Endometrial microvascular endothelial cells (primary cell): ENCODE data around the gene COX6B2. TPM values are rescaled to one million over a fixed set of nuclear protein-coding genes. Genes with fewer than 3 reads are reported as not detected.
"Not testable (repeated sequence)": the region's sequence is repeated elsewhere in the genome, so short reads cannot be mapped to it uniquely, and the experiment has no call there.

Experiments used
- in situ Hi-C: cut with HindIII; loops from 2 replicates; pipeline ENCODE4 v1.10.0; 2017; ENCODE audit warnings: low sequenced_read_pairs, low pct_unique_long_range_greater_than_20kb; ENCODE audit errors: inconsistent ontology term
- total RNA-seq: library from RNA; depleted of rRNA; stranded (reverse); fragments of >200 nt; gene quantifications from one replicate; pipeline ENCODE4 v1.2.3, GENCODE V29; 2015; ENCODE audit errors: inconsistent ontology term

The COX6B2 gene
- total RNA-seq, 1 donor from 2014 or later = not detected

DNA sequence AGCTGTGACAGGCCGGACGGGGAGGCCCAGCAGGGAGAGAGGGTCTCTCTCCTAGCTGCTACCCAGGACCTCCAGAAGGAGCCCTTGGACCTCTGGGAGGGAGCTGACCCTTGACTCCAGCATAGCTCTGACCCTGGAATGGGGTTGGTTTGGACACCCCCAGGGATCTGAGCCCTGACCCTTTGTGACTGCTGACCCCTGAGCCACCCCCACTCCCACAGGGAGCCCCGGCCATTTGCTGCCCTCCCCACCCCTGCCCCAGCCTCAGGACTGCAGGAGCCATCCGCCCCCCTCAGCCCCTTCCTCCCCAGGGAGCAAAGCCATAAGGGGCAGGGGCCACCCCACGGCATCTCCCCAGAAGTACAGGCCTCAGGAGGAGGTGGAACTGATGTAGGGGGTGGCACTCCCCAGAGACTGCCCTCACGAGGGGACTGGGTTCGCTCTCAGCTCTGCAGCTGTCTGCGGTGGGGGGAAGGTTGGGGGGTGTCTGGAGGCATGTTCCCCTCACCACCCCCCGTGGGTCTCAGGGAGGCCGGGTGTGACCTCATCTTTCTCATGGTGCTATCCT is 7.0 kb downstream of the COX6B2 start:
- in situ Hi-C loops = no loop called here

DNA sequence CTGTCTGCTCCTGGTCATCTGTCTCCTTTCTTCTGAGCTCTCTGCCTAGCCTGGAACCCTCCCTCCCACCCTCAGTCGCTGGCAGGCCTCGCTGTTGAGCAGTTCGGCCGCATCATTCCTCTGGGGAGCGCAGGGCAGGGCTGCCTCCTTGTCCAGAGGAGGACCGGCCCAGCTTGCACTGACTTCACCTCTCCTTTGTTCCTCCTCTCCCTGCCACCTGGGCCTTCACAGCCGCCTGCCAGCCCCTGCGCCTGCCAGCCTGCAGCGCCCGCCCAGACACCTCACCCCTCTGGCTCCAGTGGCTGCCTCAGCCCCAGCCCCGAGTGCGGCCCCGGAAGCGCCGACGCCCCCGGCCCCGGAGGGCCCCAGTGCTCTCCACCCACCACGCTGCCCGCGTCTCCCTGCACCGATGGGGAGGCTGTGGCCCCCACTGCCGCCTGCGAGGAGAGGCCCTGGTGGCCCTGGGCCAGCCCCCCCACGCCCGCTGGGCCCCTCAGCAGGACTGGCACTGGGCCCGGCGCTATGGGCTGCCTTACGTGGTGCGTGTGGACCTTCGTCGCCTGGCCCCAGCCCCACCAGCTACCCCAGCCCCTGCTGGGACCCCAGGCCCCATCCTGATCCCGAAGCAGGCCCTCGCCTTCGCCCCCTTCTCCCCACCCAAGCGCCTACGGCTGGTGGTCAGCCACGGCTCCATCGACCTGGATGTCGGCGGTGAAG is 7.6 kb downstream of the COX6B2 start:
- in situ Hi-C loops = no loop called here

DNA sequence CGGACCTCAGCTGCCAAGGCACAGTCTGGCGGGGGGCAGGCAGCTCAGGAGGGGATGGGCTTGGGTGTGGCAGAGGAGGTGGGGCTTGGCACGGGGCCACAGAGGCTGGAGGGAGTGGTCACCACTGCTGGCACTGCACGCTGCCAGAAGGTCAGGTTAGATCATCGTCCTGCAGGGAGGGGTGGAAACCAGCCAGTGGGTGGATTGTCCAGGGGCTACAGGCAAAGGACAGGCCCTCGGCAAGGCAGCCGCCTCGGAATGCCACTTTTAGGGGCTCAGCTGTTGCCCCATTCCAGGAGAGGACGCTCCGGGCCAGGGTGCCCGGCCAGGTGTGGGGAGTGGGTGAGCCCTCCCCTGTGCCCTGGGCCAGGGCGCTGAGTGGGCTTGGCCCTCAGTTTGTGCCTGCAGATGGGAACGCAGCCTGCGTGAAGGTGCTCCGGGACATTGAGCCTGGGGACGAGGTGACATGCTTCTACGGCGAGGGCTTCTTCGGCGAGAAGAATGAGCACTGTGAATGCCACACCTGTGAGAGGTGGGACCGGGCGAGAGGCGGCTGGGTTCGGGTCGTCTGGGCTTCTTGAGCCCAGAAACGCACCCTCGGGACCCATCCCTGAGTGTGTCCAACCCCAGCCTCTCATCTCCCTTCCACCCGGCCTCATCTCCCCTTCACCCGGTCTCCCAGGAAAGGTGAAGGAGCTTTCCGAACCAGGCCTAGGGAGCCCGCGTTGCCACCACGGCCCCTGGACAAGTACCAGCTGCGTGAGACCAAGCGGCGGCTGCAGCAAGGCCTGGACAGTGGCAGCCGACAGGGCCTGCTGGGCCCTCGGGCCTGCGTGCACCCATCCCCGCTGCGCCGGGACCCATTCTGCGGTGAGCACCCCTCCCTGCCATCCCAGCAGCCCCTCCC is 8.4 kb downstream of the COX6B2 start:
- in situ Hi-C loops = no loop called here

DNA sequence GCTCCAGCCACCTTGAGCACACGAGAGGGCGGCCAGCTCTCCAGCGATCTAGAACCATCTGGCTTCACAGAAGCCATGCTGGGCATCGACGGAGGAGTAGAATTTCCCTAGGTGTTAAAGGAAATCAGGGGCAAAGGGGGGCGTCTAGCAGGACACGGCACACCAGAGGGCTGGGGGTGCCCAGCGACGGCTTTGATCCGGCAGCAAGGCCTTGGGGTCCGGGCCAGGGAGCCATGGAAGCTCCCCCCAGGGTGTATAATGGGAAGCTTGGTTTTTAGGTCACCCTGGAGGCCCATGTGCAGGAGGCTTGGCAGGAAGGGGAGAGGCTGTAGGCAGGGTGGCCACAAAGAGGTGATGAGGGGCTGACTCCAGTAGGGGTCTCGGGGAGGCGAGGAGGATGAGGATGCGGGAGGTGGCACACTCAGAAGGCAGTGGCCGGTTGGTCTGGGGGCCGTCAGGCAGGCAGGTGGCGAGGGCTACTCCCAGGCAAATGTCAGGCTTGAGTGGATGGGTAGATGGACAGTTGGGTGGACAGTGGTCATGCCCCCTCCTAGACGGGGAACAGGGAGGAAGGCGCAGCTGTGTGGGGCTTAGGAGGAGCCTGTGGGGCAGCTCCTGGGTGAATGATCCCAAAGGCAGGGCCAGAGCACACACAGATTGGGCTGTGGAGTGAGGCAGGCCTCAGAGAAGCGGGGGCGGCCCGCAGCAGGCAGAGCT is 9.3 kb downstream of the COX6B2 start:
- in situ Hi-C loops = no loop called here

DNA sequence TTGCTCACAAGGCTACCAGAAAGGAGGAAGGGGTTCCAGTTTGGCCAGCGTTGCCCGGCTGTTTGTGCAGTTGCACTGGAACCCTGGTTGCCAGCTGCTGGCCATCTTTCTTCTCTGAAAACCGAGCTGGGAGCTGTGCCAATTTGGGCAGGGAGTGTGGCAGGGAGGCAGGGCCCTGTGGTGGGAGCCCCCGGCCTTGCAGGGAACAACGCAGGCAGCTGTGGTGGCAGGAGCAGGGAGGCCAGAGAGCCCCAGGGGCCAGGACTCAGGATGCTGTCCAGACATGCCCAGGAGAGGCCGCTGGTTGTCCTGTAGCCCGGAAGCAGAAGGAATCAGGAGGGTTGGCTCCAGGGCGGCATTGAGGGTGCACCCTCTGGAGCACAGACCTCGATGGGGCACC is 10.1 kb downstream of the COX6B2 start:
- in situ Hi-C loops = no loop called here

DNA sequence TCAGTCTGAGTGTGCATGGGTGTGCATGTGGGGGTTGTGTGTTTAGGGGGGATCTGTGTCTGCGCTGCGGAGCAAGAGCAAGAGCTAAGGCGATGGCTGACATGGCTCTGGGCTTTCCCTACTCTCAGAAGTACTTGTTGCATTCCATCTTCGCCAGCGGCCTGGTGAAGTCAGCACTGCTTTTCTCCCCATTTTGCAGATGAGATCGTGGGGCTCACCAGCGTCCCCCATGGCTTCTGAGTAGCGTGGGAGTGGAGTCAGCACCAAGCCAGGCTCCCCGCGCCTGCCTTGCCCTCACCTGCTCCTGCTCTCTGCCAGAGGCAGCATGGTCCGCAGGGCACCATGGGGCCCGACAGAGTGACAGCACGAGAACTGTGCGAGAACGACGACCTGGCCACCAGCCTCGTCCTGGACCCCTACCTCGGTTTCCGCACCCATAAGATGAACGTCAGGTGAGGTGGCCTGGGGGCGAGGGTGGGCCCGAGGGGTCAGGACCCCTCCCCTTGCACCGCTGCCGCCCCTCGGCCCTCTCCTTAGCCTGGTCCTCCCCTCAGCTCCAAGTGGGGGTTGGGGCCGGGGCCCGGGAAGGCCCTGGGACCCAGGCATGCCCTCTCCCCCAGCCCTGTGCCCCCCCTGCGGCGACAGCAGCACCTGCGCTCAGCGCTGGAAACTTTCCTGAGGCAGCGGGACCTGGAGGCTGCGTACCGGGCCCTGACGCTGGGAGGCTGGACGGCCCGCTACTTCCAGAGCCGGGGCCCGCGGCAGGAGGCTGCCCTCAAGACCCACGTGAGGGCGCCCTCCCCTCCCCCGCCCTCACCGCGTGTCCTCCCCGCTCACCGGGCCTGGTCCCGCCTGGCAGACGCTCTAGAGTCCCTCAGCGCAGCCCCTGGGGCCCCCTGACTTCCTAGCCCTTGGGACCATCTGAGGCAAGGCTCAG is 12.7 kb downstream of the COX6B2 start:
- in situ Hi-C loops = no loop called here

DNA sequence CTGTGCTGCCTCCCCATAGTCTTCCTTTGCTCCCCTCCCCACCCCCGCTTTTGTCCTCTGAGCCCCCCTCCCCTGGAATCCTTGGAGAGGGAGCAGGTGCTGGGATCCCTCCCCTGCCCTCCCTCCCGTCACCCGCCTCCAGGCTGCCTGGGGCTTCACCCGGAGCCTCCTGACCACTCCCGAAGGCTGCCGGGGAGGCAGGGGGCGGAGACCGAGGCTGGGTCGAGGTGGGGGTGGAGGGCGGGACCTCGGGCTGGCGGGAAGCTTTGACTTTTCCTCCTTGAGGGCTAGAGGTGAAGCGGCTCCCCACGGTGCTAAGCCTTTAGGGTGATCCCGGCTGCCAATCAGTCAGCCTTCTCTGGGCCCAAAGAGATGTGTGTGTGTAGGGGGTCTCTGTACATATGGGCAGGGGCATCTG is 13.3 kb downstream of the COX6B2 start:
- in situ Hi-C loops = no loop called here

DNA sequence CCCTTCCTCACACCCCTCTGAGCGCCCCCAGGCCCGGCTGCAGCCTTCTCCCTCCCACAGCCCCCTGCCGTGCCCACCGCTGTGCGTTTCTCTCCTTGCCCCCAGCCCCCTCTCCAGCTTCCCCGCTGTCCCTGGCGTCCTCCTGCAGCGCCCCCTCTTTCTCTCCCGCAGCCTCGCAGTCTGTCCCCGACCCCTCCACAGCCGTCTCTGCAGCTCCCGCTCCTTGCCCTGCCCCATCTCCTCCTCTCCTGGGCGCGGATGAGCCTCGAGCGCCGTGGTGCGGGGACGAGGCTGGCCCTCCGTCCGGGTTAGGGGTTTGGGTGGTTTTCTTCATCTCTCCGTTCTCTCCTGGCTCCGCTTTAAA is 13.8 kb downstream of the COX6B2 start:
- in situ Hi-C loops = no loop called here

DNA sequence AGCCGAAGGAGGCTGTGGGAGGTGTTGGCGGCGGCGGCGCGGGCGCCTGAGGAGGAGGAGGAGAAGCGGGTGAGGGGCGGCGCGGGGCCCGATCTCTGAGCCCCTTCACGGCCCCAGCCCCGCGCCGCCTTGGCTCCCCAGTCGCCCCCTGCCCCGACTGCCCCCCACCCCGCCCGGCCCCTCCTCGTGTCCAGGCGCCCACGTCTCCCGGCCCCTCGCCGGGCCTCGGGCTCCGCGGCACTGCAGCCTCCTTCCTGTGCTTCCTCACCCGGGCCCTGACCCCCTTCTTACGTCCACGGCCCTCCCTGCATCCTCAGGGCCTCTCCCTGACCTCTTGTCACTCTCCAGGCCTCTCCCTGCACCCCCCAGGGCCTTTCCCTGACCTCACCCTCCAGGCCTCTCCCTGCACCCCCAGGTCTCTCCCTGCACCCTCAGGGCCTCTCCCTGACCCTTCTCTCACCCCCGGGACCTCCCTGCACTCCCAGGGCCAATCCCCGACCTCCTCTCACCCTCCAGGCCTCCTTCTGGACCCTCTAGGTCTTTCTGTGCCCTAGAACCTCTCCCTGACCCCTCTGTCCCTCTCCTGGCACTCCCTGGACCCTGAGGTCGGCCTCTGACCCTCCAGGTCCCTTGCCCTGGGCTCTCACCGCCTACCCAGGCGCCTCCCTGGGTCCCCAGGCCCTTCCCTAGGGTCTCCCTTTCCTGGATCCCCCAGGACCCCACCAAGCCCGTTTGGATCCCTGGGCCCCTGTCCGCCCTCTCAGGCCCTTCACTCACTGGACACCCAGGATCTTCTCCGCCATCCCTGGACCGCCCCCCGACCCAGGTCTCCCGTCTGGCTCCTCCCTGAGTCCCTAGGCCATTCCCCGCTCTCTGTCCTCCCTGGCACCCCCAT is 14.4 kb downstream of the COX6B2 start:
- in situ Hi-C loops = no loop called here

DNA sequence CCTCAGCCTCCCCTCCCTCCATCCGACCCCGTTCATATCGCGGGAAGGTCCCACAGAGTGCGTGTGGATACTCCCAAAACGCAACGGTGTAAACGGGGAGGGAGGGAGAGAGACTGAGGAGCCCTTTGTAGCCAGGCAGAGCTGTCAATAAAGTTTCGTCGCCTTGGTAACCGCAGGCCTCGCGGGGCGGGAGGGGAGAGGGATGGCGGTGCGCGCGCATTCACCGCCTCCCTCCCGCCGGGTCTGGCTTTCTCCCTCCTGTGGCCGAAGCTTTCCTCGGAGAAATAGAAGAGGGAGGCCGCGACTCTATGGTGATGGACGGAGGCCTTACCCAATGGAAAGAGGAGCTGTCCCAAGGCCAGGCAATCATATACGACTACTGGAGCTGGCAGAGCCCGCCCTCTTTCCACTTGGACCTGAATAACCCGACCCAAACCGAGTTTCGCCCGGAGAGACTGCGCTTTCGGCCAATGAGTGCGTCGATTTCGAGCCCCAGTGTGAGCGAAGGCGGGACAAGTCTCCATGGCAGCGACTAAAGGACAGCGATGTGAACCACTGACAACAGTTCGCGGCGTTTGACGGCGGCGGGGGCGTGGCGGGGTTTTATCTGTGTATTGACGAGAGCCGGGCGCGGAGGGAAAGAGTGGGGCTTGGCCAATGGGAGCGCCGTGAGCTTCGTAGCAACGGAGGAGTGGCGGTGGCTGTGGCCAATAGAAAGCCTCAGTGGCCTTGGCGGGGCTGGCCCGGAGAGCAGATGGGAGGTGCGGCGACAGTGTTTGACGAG is 15.2 kb downstream of the COX6B2 start, which contains the start of gene KMT5C:
Gene KMT5C (plus strand): TSS at position 772 of the 784 bp plus-strand sequence. CDS start 2,061 bp downstream, outside the sequence.
- in situ Hi-C loops = no loop called here

DNA sequence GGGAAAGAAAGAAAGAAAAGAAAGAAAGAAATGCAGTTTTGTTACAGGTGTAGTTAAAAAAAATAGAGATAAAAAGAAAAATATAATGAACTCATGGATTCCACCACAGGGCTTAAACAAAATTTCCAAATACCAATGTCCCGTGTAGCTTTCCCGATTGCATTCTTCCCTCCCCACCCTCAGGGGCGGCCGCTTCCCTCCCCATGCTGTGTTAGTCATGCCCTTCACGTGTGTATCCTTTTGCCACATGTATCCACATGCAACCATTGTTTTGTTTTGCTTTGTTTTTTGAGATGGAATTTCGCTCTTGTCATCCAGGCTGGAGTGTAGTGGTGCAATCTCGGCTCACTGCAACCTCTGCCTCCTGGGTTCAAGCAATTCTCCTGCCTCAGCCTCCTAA is 18.4 kb downstream of the COX6B2 start:
- in situ Hi-C loops = no loop called here

DNA sequence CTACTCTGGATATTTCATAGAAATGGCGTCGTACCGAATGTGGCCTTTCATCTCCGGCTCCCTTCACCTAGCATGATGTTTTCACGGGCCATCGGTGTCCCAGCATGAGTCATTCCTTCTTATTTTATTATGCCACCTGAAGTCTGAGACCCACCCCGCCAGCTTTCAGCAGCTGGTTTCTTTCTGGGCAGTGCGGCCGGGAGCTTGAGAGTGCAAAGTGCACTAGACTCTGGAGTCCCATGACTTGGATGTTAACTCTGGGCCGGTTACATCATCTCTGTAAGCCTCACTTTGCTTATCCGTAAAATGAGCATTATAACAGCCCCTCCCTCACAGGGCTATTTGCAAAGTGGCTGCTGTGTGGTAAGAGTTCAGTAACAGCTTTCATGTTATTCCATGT is 20.6 kb downstream of the COX6B2 start:
- in situ Hi-C loops = no loop called here

DNA sequence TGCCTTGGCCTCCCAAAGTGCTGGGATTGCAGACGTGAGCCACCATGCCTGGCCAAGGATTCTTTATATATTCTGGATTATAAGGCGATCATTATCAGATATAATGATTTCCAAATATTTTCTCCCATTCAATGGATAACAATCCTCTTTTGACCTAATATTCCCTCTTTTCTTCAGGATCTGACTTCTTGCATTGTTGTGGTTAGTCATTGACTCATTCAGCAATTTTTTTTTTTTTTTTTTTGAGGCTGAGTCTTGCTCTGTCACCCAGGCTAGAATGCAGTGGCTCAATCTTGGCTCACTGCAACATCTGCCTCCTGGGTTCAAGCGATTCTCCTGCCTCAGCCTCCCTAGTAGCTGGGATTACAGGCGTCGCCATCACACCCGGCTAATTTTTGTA is 24.7 kb downstream of the COX6B2 start:
- in situ Hi-C loops = not testable (repeated sequence)

DNA sequence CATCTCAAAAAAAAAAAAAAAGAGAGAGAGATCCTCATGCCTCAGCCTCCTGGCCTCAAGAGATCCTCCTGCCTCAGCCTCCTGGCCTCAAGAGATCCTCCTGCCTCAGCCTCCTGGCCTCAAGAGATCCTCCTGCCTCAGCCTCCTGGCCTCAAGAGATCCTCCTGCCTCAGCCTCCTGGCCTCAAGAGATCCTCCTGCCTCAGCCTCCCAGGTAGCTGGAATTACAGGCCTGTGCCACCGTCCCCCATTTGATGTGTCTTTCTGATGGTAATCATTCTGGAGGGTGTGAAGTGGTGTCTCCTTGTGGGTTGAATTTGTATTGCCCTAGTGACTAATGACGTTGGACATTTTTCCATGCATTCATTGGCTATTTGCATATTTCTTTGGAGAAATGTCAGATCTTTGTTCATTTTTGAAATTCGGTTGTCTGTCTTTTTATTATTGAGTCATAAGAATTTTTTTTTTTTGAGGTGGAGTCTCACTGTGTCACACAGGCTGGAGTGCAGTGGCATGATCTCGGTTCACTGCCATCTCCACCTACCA is 25.7 kb downstream of the COX6B2 start:
- in situ Hi-C loops = not testable (repeated sequence)

DNA sequence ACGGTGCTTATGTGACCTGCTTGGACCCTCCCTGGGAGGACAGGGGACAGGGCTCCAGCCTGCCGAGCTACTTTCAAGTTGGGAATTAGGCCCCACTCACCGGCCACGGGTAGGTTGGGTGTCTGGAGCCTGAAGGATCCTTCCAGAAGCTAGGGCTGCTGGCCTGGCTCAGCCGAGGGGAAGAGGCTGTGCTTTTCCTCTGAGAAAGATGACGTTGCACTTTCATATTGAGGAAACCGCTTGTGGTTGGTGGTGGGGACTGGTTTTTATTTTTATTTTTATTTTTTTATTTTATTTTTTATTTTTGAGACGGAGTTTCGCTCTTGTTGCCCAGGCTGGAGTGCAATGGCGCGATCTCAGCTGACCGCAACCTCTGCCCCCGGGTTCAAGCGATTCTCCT is 29.3 kb downstream of the COX6B2 start, which contains the start of gene TMEM150B:
Gene TMEM150B (minus strand): TSS at position 170 of the 400 bp plus-strand sequence. CDS start 4,305 bp downstream, outside the sequence.
- in situ Hi-C loops = no loop called here

DNA sequence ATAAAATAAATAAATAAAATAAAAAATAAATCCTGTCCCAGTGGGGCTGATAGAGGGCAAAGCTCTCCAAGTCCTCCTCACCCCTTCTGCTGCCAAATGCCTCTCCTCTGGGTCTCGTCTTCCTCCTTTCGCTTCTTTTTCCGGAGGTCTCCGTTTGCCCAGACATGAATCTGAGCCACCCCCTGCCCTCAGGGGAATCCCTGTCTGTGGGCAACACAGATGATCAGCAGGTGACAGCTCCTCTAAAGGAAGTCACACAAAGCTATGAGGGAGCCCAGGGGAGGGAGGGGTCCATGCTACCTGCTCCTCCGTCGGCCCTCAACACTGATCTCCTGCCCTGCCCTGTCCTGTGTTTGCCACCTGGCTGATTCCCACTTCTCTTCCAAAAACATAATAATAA is 29.9 kb downstream of the COX6B2 start:
- in situ Hi-C loops = no loop called here
